Liver (tissue), 9 donors: ENCODE measurements around the gene HSD17B8. TPM values are rescaled to one million over a fixed set of nuclear protein-coding genes. Genes with fewer than 3 reads are reported as not detected.
A peak's percentile ranks its signal among the peaks of the same experiment; 100 is the strongest.

Experiments used
- DNase-seq: peaks from one replicate; pipeline ENCODE4 v3.0.0-alpha.2; 2017; ENCODE audit warnings: low spot score
- H3K27ac ChIP-seq, 2 donors: one replicate each; pipeline ENCODE4 v1.7.0; 2013; ENCODE audit warnings: inconsistent platforms in 2 of 2, low read length in 2 of 2, control low read depth in 1 of 2, low read depth in 1 of 2, mild to moderate bottlenecking in 1 of 2
- H3K27me3 ChIP-seq, 4 donors: one replicate each; pipeline versions ENCODE4 v1.6.1 to v1.7.0; 2013; ENCODE audit warnings: low read length in 3 of 4, inconsistent platforms in 1 of 4, mild to moderate bottlenecking in 1 of 4, moderate library complexity in 1 of 4; ENCODE audit not compliant: control insufficient read depth in 4 of 4, insufficient read depth in 4 of 4
- H3K36me3 ChIP-seq, 4 donors: one replicate each; pipeline versions ENCODE4 v1.6.1 to v1.7.0; 2013; ENCODE audit warnings: low read length in 3 of 4, mild to moderate bottlenecking in 3 of 4, low read depth in 1 of 4, moderate library complexity in 1 of 4; ENCODE audit not compliant: control insufficient read depth in 4 of 4, insufficient read depth in 3 of 4
- H3K4me1 ChIP-seq, 4 donors: one replicate each; pipeline versions ENCODE4 v1.6.1 to v1.7.0; 2013; ENCODE audit warnings: low read length in 3 of 4, mild to moderate bottlenecking in 3 of 4, moderate library complexity in 1 of 4; ENCODE audit not compliant: control insufficient read depth in 4 of 4, insufficient read depth in 4 of 4
- H3K4me3 ChIP-seq, 3 donors: one replicate each; pipeline versions ENCODE4 v1.6.1 to v1.7.0; 2013; ENCODE audit warnings: low read length in 3 of 3, control low read depth in 1 of 3, low read depth in 1 of 3, mild to moderate bottlenecking in 1 of 3
- H3K9ac ChIP-seq, 2 donors: one replicate each; pipeline ENCODE4 v1.7.0; 2013; ENCODE audit warnings: low read length in 2 of 2, mild to moderate bottlenecking in 2 of 2, moderate library complexity in 2 of 2, control low read depth in 1 of 2, low read depth in 1 of 2
- H3K9me3 ChIP-seq, 4 donors: one replicate each; pipeline versions ENCODE4 v1.6.1 to v1.7.0; 2013; ENCODE audit warnings: low read length in 3 of 4; ENCODE audit not compliant: control insufficient read depth in 4 of 4
- HNF4A ChIP-seq, 2 donors: conservative IDR thresholded peaks; 2 replicates each; pipeline ENCODE4 v1.6.1; 2016; ENCODE audit warnings: antibody characterized with exemption in 2 of 2, mild to moderate bottlenecking in 2 of 2
- HNF4G ChIP-seq: IDR thresholded peaks from 2 replicates; pipeline ENCODE4 v1.6.1; 2016; ENCODE audit warnings: antibody characterized with exemption
- JUND ChIP-seq, 2 donors: IDR thresholded peaks; 2 replicates each; pipeline ENCODE4 v1.6.1; 2016; ENCODE audit warnings: antibody characterized with exemption in 2 of 2
- NR2F2 ChIP-seq: IDR thresholded peaks from 2 replicates; pipeline ENCODE4 v1.6.1; 2016; ENCODE audit warnings: antibody characterized with exemption
- RAD21 ChIP-seq, 2 donors: IDR thresholded peaks; 2 replicates each; pipeline ENCODE4 v1.6.1; 2016; ENCODE audit warnings: antibody characterized with exemption in 2 of 2, mild to moderate bottlenecking in 2 of 2
- RXRA ChIP-seq, 2 donors: IDR thresholded peaks; 2 replicates each; pipeline ENCODE4 v1.6.1; 2017 to 2018; ENCODE audit warnings: antibody characterized with exemption in 2 of 2, mild to moderate bottlenecking in 1 of 2
- SP1 ChIP-seq: IDR thresholded peaks from 2 replicates; pipeline ENCODE4 v1.6.1; 2018; ENCODE audit warnings: antibody characterized with exemption, mild to moderate bottlenecking
- YY1 ChIP-seq: IDR thresholded peaks from 2 replicates; pipeline ENCODE4 v1.6.1; 2016; ENCODE audit warnings: antibody characterized with exemption, mild to moderate bottlenecking
- WGBS: extraction: QIAGEN DNeasy Blood & Tissue Kit; methylation state at CpG from one replicate; pipeline ENCODE4 v1.1.7; 2013; 5-methylcytosine and 5-hydroxymethylcytosine counted together
- polyA plus RNA-seq, 2 donors: library from polyadenylated mRNA; stranded (reverse) in 1 of 2; unstranded in 1 of 2; fragments of 200-250 nt in 1 of 2; fragments of >200 nt in 1 of 2; fragmentation: Nextera tagmentation in 1 of 2; extraction: Ambion mirVana in 1 of 2; gene quantifications; one replicate each; pipeline versions ENCODE4 v1.2.1 to v1.2.3, GENCODE V29; 2013 to 2015
- total RNA-seq, 2 donors: library from RNA; depleted of rRNA; stranded (reverse); fragments of >200 nt; gene quantifications; one replicate each; pipeline ENCODE4 v1.2.3, GENCODE V29; 2014
- TF ChIP-seq, protein P1 (sequence below): IDR thresholded peaks from 2 replicates; pipeline ENCODE4 v1.6.1; 2016; ENCODE audit warnings: antibody characterized with exemption
- TF ChIP-seq, protein P2 (sequence below): IDR thresholded peaks from 2 replicates; pipeline ENCODE4 v1.6.1; 2016; ENCODE audit warnings: antibody characterized with exemption, mild to moderate bottlenecking
- TF ChIP-seq, protein P3 (sequence below): fragments of 150-350 bp; IDR thresholded peaks from 2 replicates; pipeline ENCODE4 v1.5.1; 2017; ENCODE audit warnings: improper control_type of control experiment, low read depth, low read length; ENCODE audit not compliant: missing input control
- donor health status: healthy.
- donor health status: healthy.
- donor health status: healthy.
- donor health status: healthy.
- donor health status: healthy.

The HSD17B8 gene
- total and polyA plus RNA-seq, 4 donors, result 24.5 to 52.3 (median 37.5) TPM

DNA sequence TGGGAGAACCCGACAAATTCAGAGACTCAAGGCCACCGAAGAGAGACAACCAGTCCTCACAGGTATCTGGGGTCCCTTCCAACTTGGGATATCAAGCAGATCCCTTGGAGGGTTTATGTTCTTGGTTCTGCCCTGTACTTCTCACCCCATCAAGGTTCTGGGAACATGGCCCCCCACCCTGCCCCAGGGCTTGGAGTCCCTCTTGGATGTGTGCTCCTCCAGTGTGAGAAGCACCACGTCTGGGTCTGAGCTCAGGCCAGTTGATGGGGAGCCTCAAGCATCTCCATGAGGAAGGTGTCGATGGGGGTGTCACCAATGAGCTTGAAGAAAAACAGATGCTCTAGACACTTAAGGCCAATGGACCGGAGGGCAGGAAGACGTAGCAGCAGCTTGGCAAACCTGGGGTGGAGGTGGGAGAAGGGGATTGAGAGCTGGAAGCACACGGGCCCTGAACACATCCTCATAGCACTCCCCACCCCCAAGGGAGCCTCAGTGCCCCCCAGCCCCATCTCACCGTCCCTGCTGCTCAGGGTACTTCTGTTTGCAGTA lies 9.9 kb upstream of the HSD17B8 start (continued):
- TF ChIP-seq, protein P1, sequence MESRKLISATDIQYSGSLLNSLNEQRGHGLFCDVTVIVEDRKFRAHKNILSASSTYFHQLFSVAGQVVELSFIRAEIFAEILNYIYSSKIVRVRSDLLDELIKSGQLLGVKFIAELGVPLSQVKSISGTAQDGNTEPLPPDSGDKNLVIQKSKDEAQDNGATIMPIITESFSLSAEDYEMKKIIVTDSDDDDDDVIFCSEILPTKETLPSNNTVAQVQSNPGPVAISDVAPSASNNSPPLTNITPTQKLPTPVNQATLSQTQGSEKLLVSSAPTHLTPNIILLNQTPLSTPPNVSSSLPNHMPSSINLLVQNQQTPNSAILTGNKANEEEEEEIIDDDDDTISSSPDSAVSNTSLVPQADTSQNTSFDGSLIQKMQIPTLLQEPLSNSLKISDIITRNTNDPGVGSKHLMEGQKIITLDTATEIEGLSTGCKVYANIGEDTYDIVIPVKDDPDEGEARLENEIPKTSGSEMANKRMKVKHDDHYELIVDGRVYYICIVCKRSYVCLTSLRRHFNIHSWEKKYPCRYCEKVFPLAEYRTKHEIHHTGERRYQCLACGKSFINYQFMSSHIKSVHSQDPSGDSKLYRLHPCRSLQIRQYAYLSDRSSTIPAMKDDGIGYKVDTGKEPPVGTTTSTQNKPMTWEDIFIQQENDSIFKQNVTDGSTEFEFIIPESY, result no peak
- no peak for TF ChIP-seq HNF4A (conservative IDR thresholded peaks at IDR 0.05)

DNA sequence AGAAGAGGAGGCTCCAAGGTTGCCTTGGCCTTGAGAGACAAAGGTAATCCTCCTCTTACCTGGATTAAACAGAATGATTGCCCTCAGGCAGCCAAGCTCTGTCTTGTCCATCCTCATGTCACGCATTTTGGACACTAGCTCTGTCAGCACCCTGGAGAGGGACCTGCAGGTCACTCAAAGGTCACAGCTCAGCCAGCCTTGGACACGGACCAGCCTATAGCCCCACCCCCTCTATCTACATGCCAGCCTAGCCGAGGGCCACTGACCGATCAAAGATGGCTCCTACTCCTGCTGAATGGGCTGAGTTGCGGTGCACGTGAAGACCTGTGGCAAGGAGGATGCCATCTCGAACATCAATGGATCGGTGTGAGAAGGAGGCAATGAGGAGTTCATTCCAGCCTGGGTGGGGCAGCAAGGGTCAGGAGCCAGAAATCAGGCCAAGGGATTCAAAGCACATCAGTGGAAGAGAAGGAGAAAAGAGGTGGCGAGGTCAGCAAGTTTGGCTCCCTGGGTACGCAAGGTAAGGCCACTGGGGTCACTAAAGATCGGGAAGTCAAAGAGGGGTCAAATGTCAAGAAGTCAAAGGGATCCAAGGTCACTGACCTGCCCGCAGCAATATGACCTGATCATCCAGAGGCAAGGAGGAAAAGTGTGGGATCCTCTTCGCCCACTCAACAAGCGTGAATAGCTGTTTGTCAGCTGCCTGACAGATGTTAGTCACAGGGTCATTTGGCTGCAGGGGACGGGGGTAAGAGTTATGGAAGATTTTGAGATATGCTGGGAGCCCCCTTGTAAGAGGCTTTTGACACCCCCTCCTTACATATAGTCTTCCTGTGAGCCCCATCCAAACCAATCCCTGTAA lies 8.9 kb upstream of the HSD17B8 start:
- H3K4me3 ChIP-seq, result no peak overlapping the region
- WGBS, result 61% methylated on average over 15 of the region's 15 CpGs
- H3K9me3 ChIP-seq, result no peaks in the 10 kb centered on the region
- H3K4me1 ChIP-seq, result peaks cover 5 to 52% (median 37%) of the 10 kb centered on the region in 4 donors
- H3K27ac ChIP-seq, result no peak overlapping the region
- DNase-seq, result peak; percentile 56
- TF ChIP-seq, protein P2, sequence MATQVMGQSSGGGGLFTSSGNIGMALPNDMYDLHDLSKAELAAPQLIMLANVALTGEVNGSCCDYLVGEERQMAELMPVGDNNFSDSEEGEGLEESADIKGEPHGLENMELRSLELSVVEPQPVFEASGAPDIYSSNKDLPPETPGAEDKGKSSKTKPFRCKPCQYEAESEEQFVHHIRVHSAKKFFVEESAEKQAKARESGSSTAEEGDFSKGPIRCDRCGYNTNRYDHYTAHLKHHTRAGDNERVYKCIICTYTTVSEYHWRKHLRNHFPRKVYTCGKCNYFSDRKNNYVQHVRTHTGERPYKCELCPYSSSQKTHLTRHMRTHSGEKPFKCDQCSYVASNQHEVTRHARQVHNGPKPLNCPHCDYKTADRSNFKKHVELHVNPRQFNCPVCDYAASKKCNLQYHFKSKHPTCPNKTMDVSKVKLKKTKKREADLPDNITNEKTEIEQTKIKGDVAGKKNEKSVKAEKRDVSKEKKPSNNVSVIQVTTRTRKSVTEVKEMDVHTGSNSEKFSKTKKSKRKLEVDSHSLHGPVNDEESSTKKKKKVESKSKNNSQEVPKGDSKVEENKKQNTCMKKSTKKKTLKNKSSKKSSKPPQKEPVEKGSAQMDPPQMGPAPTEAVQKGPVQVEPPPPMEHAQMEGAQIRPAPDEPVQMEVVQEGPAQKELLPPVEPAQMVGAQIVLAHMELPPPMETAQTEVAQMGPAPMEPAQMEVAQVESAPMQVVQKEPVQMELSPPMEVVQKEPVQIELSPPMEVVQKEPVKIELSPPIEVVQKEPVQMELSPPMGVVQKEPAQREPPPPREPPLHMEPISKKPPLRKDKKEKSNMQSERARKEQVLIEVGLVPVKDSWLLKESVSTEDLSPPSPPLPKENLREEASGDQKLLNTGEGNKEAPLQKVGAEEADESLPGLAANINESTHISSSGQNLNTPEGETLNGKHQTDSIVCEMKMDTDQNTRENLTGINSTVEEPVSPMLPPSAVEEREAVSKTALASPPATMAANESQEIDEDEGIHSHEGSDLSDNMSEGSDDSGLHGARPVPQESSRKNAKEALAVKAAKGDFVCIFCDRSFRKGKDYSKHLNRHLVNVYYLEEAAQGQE, result peak; percentile 99
- TF ChIP-seq SP1, result peak; percentile 71
- peak; percentile 88 for TF ChIP-seq YY1
- no peak for TF ChIP-seq HNF4G
- no peak for TF ChIP-seq JUND (IDR thresholded peaks at IDR 0.05)
- TF ChIP-seq RXRA (IDR thresholded peaks at IDR 0.05), result peak; percentile 91 to 96
- TF ChIP-seq HNF4A (conservative IDR thresholded peaks at IDR 0.05), result peak; percentile 21 to 46
- peak; percentile 84 for TF ChIP-seq NR2F2
- no peak overlapping the region for H3K9ac ChIP-seq
- peaks cover 0 to 31% (median 24%) of the 10 kb centered on the region in 4 donors for H3K36me3 ChIP-seq
- H3K27me3 ChIP-seq, result no peaks in the 10 kb centered on the region

DNA sequence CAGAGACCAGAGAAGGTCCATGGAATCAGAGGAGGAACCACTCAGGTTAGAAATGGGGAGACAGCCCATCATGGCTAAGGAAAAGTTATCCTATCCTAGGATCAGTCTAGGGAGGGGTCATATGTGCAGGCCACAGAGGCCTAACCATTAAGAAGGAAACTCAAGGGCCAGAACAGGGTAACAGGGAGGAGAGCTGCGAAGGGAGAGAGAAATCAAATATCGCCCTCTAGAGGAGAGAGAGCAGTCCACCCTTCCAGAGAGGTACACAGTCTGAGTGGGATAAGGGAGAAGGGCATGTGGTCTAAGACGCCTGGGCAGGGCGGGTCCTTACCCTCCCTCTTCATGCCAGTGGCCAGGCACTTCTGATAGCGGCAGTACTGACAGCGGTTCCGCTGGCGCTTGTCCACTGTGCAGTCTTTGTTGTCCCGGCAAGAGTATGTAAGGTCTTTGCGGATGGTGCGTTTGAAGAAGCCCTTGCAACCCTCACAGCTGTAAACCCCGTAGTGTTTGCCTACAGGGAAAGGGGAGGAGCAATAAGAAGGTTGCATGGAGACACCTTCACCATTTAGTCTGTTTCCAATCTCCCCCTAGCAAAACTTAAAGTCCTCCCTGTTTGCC lies 6.9 kb upstream of the HSD17B8 start:
- Histone ChIP-seq H3K9ac (no peak overlapping the region), H3K27ac (no peak overlapping the region), H3K27me3 (no peaks in the 10 kb centered on the region), H3K9me3 (no peaks in the 10 kb centered on the region), H3K4me3 (no peak overlapping the region), H3K36me3 (peaks cover 0 to 36% (median 28%) of the 10 kb centered on the region in 4 donors), H3K4me1 (peaks cover 8 to 63% (median 51%) of the 10 kb centered on the region in 4 donors)
- peak; percentile 63 to 76 for TF ChIP-seq RAD21 (IDR thresholded peaks at IDR 0.05)
- TF ChIP-seq, protein P2, result no peak
- TF ChIP-seq, protein P3, sequence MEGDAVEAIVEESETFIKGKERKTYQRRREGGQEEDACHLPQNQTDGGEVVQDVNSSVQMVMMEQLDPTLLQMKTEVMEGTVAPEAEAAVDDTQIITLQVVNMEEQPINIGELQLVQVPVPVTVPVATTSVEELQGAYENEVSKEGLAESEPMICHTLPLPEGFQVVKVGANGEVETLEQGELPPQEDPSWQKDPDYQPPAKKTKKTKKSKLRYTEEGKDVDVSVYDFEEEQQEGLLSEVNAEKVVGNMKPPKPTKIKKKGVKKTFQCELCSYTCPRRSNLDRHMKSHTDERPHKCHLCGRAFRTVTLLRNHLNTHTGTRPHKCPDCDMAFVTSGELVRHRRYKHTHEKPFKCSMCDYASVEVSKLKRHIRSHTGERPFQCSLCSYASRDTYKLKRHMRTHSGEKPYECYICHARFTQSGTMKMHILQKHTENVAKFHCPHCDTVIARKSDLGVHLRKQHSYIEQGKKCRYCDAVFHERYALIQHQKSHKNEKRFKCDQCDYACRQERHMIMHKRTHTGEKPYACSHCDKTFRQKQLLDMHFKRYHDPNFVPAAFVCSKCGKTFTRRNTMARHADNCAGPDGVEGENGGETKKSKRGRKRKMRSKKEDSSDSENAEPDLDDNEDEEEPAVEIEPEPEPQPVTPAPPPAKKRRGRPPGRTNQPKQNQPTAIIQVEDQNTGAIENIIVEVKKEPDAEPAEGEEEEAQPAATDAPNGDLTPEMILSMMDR, result peak; percentile 55
- TF ChIP-seq RXRA (IDR thresholded peaks at IDR 0.05), result peak in 1 of 2 donors; percentile 18
- DNase-seq, result peak; percentile 50
- 37% methylated on average over 12 of the region's 12 CpGs for WGBS
